ENCODE results near the gene MTIF3. TPM values are rescaled to one million over a fixed set of nuclear protein-coding genes. Genes with fewer than 3 reads are reported as not detected.

The MTIF3 gene
- total RNA-seq, 2 experiments from 2014 or later, result 28.7 to 30.4 TPM

Other genes with a start within 250 kb of the MTIF3 start
- 1,000 to 10,000 TPM; 1,357 to 1,413 TPM for gene RPL21, start 199.0 kb downstream of the MTIF3 start, total RNA-seq
- gene RASL11A, start 179.7 kb downstream of the MTIF3 start, total RNA-seq, result 1 to 10 TPM; 2.0 to 3.0 TPM
- gene GTF3A, start 25.9 kb downstream of the MTIF3 start, total RNA-seq, result 100 to 1,000 TPM; 284 to 285 TPM
- gene LNX2, start 170.0 kb upstream of the MTIF3 start, total RNA-seq, result 1 to 10 TPM; 3.8 to 4.0 TPM
- 100 to 1,000 TPM; 162 to 165 TPM for gene POLR1D, start 171.3 kb upstream of the MTIF3 start, total RNA-seq